Cardiac fibroblast (primary cell): Measurements from ENCODE around the gene PCGF2.
"Not testable (repeated sequence)": the region's sequence is repeated elsewhere in the genome, so short reads cannot be mapped to it uniquely, and the experiment has no call there.

ENCODE experiments used
- DNase-seq, 2 donors: peaks; one replicate each; pipeline versions ENCODE4 v3.0.0 to v3.0.0-alpha.2; 2010; ENCODE audit warnings: low read depth in 2 of 2
- H3K4me3 ChIP-seq, 2 donors: replicated peaks in 1 of 2; 1 replicate in 1 of 2; 2 replicates in 1 of 2; pipeline ENCODE4 v1.5.1; 2011; ENCODE audit warnings: low read depth in 2 of 2, low read length in 2 of 2, mild to moderate bottlenecking in 2 of 2, moderate library complexity in 1 of 2
- TF ChIP-seq, protein P1 (sequence below): IDR thresholded peaks from one replicate; pipeline ENCODE4 v1.5.1; 2011; ENCODE audit warnings: low read depth, mild to moderate bottlenecking, low read length, inconsistent platforms

Gene PCGF2

DNA sequence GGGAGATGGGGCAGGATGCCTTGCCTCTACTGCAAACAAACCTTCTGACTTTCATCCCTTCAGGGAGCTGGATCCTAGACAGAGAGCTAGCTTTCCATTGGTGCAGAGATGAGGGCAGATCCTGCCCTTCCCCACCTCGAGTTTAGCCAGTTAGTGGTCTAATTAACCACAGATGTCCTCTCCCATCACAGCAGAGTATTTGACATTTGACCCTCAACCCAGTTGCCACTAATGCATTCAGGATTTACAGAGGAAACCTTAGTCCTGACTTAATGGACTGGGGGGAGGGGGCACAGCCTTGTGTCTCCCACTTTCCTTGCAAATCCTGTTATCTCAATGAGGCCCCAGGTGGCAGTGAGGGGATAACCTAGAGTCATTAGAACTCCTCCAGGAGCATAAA lies 41.0 kb upstream of the PCGF2 start:
- DNase-seq = peak in 1 of 2 donors; percentile 8
- TF ChIP-seq, protein P1, sequence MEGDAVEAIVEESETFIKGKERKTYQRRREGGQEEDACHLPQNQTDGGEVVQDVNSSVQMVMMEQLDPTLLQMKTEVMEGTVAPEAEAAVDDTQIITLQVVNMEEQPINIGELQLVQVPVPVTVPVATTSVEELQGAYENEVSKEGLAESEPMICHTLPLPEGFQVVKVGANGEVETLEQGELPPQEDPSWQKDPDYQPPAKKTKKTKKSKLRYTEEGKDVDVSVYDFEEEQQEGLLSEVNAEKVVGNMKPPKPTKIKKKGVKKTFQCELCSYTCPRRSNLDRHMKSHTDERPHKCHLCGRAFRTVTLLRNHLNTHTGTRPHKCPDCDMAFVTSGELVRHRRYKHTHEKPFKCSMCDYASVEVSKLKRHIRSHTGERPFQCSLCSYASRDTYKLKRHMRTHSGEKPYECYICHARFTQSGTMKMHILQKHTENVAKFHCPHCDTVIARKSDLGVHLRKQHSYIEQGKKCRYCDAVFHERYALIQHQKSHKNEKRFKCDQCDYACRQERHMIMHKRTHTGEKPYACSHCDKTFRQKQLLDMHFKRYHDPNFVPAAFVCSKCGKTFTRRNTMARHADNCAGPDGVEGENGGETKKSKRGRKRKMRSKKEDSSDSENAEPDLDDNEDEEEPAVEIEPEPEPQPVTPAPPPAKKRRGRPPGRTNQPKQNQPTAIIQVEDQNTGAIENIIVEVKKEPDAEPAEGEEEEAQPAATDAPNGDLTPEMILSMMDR = no peak
- H3K4me3 ChIP-seq = no peak overlapping the region

DNA sequence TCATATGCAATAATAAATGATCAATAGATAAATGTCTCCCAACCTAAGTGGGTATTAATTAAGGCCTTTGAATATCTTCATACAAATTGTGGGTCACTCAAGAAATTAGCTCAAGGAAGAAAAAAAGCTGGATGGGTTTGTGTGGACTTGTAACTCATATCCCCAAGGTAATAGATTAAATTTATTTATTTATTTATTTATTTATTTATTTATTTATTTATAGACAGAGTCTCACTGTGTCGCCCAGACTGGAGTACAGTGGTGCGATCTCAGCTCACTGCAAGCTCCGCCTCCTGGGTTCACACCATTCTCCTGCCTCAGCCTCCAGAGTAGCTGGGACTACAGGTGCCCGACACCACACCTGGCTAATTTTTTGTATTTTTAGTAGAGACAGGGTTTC lies 39.9 kb upstream of the PCGF2 start:
- DNase-seq, H3K4me3 ChIP-seq: not testable (repeated sequence)

DNA sequence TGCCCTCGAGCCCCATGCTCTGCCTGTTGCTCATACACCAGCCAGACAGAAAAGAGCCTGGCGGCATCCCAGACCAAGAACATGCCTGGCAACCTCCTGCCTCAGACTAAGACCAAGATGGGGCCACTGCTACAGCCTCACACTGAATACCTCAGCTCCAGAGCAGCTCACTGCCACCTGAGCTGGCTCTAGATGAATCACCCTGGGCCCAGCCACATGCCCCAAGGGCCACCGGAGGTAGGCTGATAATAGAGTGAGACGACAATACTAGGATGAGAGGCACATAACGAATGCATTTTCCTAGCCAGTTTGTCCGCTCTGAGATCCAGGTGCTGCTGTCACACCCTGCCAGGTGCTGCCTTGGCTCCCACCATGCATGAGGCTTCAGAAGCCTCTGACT lies 38.2 kb upstream of the PCGF2 start:
- DNase-seq = no peak
- no peak overlapping the region for H3K4me3 ChIP-seq
- TF ChIP-seq, protein P1 = no peak

DNA sequence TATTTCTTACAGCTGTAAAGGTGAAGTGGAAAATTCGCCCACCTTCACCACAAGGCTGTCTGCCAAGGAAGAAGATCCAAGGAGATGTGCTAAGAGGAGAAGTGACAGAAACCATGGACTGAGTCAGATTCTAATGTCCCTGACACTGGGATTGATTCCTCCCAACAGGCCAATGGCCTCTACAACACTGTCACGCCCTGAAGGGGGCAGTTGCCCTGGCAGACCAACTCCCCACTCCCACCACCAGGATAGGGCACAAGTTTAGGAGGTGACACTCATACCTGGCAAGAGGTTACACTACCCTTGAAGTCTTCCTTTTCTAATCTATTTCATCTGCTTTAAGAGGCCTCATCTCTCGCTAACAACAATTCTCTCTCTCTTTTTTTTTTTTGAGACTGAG lies 35.1 kb upstream of the PCGF2 start:
- H3K4me3 ChIP-seq = no peak overlapping the region
- DNase-seq = no peak
- TF ChIP-seq, protein P1 = no peak

DNA sequence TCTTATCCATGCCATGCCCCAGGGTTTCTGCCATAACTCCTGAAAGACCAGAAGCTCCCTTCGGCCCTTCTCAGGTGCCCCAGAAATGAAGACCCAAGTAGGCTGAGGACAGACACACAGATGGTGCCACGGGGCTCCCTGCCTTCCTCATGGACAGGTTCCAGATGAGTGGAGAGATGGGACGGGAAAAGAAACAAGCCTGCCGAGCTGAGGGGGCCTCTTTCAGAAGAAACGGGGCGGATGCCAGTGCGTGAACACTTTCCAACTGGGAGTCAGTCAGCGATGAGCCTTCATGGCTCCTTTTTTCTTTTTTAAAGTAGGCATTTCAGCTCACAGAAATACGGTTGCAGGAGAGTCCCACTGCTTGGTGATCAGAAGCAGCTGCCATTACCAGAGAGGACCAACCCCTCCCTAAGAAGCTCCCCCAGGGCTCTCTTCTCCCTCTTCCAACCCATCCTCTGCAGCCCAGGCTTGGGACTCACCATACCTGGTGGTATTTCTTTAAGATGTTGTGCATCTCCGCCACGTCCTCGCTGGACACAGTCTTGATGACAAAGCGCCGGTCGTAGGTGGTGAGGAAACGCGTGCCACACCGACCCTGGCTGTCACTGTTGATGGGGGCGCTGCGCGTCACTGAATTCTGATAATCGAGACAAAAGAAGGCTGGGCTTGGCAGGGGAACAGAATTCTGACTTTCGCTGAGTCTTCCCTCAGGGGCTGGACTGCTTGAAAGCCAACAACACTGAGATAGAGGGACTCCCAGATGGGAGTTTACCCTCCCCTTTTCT lies 32.0 kb upstream of the PCGF2 start:
- no peak overlapping the region for H3K4me3 ChIP-seq
- TF ChIP-seq, protein P1 = no peak
- no peak for DNase-seq

DNA sequence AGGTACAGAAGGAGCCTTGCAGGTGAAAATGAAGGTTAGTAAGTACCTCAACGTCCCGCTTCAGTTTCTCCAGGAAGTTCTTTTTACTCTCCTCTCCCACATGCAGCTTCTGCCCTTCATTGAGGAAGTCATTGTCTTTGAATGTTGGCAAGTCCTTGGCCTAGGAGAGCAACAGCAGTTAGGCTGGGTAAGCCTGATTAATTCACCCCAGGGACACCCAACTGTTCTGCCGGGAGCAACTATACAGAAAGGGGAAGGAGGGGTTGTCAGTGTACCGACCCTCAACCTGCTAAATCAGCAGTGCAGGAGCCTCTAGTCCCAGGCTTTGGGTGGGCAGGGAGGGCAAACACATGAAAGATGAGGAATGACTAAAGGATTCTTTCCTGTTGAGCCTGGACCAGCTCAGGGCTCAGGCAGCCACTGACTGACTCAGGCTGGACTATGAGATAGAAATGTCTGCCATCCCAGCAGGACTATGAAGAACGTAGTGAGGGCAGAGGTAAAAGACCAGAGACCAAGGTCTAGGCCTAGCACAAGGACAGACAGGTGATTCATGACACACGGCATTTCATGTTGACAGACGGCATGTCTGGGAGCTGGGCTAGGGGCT lies 29.6 kb upstream of the PCGF2 start:
- TF ChIP-seq, protein P1 = no peak
- H3K4me3 ChIP-seq = no peak overlapping the region
- no peak for DNase-seq

DNA sequence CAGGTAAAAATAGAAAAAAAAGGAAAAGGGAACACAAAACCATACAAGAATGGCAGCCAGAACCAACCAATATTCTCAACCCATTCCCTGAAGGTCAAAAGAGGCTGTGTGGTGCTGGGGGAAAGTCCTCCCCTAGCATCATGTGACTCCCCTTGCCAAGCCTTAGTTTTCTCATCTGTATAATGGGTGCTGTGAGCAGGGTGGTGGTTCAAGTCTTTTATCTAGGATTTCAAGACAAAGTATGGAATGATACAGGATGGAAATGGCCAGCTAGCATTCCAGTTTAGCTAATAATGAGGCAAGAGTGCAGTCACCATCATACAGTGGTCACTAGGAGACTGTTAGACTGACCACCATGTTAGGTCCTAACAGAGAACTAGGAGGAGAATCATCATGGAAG lies 25.1 kb upstream of the PCGF2 start:
- DNase-seq = no peak

More for the DNA sequence above, 25.1 kb upstream of the PCGF2 start:
- TF ChIP-seq, protein P1 = no peak
- H3K4me3 ChIP-seq = no peak overlapping the region
